Measurements from ENCODE around the gene RELL2.
A peak's percentile ranks its signal among the peaks of the same experiment; 100 is the strongest.

Gene RELL2

DNA sequence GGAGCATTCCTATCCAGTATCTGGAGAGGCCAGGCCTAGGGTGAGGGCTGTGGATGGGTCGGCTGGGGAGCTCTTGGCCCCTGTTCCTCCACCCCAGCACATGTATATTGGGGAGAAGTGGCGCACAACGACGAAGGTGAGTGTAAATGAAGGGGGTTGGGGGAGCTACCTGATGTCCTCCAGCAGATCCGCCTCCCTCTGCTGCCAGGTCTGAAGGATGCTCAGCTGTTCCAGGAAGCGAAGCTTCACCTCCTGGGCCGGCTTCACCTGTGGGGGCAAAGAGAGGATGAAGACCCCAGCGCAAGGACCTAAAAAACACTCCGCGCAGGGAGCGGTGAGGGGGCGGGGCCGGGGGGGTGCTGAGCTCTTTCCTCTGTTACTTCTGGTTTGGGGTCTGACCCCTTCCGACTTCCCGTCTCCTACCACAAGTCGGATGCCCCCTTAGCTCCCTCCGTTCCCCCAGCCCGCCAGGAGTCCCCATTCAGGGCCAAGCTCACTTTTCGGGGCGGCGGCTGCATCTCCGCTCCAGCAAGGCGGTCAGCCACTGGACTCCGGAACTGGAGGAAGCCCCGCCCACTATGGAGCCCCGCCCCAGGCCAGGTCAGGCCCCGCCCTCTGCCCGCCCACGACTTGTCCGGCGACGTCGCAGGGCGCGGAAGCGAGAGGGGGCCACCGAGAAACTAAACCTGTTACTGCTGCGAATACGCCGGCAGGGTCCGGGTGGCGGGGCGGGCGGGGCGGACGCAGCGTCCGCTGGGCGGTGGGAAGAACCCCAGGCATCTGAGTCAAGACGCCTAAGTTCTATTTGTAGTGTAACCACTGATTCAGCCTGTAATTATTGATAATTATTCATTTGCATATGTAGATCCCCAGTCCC is 14.3 kb downstream of the RELL2 start, which contains the start of gene FCHSD1:
Gene FCHSD1, minus strand, starts transcription at position 568 of the 877 bp plus-strand sequence. Its CDS starts 50 bp downstream, at position 518.
- peak; percentile 73 for DNase-seq

DNA sequence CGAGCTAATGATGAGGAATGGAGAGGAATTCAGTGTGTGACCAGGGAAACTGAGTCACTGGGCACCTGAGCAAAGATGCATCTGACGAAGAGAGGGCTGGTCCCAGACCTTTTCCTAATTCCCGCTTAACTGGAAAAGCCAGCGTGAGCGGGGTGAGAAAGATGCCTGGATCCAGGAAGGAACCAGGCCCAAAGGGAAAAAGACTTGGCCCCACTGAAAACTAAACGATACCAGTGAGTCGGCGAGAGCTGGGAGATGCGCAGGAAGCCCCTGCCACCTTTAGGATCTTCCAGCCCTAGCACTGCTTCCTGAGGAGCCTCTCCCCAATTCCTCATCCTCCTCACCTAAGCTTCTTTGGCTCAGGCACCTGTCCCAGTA is 14.9 kb downstream of the RELL2 start:
- no peak for DNase-seq

DNA sequence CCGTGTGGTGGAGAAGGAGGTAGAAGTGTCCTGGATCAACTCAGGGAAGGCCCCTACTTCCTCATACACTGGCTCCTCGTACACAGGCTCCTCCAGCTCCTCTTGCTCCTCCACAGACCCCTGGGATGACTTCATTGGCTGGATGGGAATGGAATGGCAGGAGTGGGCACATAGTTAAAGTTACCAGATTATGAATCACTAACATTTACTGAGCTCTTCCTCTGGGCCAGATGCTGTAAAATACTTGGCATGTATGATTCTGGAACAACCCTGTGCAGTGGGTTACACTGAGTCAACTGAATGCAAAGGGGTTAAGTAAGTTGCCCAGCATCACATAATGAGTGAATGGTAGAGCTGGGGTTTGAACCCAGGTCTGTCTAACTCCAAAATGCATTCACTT is 17.5 kb downstream of the RELL2 start:
- DNase-seq: peak; percentile 88

DNA sequence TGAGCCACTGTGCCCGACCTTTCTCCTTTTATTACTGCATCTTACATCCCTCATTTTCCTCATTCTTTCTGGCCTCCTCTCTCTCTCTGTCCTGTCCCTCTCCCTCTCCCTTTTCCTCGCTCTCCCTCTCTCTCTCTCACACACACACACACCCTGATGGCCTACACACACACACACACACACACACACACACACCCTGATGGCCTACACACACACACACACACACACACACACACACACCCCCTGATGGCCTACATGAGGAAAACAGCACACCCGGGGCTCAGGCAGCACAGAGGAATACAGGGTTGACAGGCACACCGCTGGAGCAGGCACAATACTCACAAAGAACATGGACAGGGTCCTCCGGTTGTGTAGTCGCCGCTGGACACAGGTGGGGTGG is 18.2 kb downstream of the RELL2 start:
- no peak for DNase-seq

DNA sequence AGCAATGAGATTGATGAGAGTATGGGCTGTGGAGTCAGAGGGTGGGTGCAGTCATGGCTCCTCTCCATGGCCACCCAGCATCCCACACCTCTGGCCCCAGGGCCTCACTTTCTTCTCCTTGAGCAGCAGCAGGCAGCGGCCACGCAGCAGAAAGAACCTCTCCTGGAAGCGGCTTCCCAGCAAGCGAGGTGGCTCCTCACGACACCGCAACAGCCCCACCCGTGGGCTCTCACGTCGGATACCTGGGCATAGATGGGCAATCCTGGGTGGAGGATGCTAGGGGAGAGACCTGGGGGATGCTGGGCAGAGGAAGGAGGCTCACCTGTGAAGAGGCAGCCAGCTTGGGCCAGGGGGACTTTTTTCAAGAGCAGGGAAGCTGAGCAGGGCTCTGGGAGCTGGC is 19.6 kb downstream of the RELL2 start:
- DNase-seq: no peak

DNA sequence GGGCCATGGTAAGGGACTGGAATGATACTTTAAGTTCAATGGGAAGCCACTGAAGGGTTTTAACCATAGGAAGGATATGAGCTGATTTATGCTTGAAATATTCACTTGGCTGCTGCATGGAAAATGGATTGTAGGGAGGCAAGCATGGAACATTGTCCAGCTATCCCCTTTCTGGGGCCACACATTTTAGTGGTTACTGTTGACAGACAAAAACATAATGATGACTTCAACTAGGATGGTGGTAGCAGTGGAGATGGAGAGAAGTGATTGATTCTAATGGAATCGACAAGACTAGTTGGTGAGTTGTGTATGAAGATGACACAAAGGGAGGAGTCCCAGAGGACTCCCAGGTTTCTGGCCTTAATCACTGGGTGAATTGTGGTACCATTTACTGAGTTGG is 20.6 kb downstream of the RELL2 start:
- peak; percentile 34 for DNase-seq

DNA sequence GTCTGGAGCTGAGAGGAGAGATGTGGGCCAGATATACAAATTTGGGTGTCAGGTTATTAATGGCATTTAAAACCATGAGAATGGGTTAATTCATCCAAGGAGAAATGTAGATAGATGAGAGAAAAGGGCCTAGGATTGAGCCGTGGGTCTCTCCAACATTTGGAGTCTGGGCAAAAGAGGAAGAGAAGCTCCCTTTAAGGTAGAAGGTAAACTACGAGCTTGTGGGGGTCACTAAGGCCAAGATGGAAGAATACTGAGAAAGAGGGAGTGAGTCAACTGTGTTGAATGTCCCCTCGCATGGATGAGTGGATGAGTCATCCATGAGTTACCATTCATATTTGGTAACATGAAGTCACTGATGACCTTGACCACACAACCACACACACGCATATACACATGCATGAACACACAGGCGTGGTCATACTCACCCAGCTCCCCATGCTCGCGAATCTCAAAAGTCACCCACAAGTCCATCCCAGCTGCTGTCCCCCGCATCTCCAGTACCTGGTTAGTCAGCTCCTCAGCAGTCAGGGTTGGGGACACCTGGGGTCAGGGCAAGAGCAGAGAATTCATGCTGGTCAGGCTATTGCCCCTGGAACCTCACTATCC is 21.2 kb downstream of the RELL2 start:
- DNase-seq: peak; percentile 90

DNA sequence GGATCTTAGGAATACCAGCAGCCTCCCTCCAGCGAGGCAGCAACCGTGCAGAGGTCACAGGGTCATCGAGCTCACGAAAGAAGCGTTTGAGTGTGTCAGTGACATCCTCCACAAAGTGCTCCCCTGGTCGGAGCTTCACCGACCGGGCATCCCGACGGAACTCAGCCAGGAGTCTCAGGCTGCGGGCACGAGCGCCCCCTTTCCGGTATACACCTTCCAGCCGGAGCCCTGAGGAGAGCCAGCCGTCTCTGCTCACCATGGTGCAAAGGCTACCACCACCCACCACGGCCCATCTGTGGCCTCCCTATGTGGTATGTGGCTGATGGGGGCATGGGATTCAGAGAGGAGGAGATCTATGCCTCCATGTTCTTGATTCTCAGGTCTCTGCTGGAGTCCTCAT is 25.2 kb downstream of the RELL2 start:
- DNase-seq: no peak

DNA sequence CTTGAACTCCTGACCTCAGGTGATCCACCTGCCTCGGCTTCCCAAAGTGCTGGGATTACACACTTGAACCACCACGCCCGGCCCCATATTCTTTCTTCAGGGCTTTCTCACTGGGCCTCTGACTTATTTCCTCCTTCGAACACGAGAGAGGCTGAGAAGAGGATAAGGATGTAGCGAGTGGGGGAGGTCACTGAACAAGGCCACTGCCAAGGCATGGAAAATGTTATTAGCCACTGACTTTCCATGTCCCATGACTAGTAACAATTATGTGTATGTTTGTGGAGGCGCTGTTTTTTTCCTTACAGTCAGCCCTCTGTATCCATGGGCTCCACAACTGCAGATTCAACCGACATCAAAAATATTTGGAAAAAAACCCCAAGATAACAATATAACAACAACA is 26.7 kb downstream of the RELL2 start:
- DNase-seq: no peak

DNA sequence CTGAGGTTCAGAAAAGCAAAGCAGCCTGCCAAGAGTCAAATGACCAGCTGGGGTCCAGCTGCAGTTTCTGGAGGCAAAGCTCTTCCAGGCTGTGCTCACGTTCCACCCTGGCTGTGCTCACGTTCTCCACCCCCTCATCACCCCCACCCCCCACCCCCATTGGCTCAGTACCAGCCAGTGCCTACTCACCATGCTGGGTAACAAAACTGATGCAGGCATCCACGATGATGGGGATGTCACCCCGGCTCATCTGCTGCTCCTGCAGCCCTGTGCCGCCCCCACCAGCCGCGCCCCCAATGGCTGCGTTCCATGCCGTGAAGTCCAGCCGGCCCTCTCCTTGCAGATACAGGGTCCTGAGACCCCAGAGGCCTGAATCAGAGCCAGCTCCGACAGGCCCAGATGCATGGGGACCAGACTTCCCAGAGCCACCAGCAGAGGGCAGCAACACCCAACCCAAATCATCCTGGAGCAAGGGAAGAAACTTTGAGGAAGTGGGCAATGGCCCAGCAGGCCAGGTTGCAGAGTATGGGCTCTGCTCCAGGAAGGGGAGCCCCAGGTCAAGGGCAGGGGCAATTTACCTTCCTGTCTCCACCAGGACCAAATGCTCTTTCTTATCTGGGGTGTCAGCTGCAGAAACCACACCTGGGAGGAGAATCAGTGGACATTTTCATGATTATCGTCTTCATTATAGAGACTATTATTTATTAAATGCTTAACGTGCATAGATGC is 28.1 kb downstream of the RELL2 start:
- DNase-seq: peak; percentile 65

DNA sequence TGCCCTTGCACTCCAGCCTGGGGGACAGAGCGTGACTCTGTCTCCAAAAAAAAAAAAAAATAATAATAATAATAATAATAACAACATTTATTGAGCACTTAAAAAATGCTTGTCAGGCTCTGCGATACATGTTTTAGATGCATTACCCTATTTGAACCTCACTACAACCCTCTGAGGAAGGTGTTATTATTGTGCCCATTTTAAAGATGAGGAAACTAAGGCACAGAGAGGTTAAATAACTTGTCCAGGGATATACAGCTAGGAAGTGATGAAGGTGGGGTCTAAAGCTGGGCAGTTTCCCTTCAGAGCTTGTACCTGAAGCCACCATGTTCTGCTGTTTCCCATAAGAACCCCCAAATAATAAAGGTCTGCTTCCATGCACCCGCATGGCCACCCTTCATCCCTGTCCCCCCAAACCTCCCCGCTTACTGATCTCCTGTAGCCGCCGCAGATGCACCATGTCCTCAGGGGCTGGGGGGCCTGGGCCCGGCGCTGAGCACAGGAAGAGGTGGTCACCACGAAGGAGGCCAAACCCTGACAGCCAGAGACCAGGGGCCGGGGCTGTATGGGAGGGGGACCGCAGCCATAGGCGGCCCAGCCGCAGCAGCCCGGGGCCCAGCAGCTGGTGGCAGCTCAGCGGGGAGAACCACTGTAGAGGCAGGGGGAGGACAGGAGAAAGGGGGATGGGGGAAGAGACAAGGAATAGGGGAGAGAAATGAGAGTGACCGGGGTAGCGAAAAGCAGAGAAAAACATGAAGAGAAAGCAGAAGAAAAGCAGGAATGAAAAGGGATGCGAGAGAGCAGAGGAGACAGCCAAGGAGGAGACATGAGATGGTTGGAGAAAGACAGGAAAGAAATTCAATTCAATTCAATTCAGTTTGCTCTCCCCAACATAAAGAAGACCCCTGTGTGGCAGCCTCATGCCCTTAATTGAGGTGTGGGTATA is 29.5 kb downstream of the RELL2 start:
- DNase-seq: no peak

DNA sequence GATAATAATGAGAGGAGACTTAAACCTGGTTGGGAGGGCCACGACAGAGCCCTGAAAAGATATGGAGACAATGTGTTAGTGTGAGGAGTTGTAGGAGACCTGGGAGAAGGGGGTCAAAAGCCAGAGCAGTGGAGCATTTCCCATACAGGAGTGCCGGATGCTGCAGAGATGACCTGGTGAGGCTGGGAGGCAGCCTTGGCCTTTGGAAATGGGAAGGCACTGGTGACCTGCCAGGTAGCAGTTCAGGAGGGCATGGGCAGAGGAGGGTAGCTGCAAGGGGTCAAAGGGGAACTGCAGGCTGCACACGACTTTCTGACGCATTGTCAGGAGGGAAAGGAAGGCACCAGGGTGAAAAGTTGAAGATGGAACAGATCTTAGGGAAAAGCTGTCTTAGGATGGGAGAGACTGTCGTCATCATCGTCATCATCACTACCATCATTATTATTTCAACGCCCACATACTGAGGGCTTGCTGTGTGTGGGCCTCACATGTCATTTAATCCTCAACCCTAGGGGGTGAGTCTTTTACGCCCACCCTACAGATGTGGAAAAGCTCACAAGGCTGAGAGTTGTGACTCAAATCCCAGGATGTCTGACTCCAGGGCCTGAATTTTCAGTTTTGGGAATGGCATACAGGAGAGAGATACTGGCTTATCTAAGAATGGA is 31.9 kb downstream of the RELL2 start:
- DNase-seq: peak; percentile 21

DNA sequence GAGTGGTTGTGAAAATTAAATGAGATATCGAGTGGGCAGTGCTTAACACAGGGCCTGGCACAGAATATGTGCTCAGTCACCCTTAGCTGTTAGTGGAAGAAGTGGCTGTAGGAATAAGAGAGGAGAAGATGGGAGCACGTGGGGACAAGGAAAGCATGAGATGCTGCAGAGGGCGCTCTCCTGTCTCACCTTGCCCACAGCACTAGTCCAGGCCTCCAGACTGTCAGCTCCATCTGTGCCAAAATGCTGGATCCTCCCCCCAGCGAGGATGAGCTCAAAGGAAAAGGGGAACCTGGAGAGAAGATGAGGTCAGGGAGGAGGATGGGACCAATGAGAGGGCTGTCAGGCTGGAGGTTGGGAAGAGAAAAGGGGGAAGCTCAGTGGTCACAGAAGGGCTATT is 32.7 kb downstream of the RELL2 start:
- DNase-seq: no peak

DNA sequence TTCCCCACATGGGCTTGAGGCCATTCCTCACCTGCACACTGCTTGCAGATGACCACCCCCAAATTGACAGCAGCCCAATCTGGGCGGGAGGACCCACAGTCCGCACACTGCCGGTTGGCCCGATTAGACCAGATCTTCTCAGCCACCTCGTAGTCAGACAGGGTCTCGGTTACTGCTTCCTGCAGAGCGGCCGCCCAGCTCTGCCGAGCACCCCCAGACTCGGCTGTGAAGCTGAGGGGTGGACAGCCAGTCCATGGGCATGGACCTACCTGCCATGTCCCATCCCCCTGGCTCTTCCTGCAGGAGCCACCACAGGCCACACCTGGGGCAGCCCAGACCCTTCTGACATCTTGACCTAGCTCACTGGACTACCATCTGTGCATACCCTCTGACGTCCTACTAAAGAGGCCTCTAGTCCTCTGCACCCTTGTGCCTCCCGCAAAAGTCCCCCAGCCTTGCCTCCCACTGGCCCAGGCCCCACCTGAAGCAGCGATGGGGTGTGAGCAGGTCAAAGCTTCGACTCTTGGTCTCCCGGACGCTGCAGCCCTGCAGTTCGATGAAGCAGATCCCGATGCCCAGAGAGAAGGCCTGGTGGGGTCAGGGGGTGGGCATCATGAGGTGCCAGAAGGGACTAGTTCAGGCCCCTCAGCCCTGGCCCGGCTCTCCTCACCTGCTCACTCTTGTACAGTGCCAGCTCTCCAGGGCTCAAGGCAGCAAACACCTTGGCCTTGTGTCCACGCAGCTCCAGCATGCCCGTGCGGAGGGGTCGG is 35.5 kb downstream of the RELL2 start:
- DNase-seq: no peak

DNA sequence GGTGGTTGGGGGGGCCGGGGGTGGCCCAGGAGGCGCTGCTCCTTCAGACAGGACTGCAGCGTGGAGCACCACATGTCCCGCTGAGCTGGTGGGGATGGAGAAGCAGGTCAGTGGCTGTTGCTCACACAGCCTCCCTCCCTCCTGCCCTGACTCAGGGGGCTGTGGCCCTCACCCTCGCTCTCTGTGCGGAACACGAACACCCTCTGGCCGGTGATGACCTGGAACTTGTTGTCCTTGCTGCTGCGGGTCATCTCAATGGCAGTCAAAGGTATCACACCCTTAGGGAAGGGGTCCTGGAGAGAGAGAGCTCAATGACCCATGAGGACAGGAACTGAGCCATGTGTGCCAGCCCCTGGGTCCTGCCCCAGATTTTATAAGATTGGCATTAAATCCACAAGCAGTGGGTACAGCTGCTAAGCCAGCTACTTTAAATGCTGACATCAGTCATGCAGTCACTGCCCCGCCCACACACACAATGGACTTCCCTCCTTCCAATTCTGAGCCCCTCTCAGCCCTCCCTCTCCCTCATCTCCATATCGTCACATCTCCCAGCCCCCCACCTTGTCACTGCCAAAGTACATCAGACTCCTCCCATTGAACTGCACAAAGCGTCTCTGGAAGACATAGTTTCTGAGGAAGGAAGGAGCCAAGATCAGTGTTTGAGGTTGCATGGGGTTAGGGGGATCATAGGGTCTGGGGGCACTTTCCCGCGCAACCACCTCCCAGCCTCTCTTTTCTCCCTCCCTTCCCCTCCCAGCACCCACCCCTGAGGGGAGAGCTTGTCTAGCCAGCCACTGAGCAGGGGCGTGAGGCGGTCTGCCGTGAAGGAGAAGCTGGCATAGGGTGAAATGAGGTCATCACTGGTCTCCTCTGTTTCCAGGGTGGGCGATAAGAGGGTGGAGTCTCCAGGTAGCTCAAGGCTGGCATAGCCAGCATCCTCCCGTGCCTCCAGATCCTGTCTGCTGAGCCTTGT is 36.3 kb downstream of the RELL2 start:
- DNase-seq: no peak

DNA sequence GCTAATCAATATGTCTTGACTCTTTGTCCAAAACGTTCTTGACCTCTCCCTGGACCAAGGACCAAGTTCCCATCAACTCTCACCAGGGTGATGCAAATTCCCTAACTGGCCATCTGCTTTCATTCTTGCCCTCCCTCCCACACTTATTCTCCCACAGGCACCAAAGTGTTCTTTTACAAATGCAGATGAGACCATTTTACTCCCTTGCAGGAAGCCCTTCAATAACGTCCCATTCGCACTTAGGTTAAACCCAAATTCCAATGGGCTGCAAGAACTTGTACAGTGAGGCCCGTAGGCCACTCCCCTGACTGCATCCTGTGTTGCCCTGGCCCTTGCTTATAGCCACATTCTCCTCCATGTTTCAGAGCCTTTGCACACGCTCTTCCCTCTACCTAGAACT is 38.0 kb downstream of the RELL2 start:
- DNase-seq: no peak

DNA sequence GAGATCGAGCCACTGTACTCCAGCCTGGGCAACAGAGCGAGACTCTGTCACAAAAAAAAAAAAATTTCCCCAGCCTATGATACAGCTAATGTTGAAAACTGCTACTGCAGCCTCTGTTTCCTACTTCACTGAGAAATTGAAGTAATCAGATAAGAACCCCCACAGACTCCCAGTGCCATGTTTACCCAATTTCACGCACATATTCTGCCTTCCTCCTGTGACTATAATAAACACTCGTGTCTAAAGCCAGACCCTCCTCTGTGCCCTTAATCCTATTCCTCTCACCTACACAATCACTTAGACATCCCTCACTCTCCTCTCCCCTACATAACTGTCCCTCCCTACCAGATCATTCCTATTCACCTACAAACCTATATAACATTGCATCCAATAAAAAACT is 38.9 kb downstream of the RELL2 start:
- no peak for DNase-seq

DNA sequence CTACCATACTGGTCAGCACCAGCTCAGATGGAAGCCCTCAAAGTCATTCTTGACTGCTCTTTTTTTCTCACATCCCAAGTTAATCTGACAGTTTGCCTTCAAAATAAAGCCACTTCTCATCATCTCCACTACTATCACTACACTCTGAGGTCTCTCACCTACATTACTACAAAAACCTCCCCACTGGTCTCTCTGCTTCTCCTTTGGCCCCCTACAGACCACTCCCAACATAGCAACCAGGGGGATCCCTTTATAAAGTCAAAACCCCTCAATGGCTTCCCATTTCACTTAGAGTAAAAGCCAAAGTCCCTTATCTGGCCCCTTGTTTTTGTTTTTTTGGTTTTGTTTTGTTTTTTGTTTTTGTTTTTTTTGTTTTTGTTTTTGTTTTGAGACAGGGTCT is 40.6 kb downstream of the RELL2 start:
- DNase-seq: no peak

DNA sequence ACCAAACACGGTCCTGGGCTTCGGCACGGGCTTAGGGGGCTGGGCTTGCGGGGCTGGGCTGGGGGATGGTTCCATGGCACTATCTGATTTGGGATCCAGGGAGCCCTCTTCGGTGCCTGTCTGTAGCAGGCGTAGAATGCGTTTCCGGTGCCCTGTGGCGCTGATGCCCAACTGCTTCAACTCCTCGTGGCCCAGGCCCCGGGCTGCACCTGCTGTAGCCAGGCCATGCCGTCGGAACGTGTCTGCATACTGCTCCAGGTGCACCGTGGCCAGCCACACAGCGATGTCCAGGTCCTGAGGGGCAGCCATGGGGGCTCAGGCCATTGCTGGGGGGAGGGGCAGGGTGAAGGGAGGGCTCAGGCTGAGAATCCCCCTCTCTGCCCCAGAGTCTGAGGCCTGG is 43.4 kb downstream of the RELL2 start:
- DNase-seq: no peak

DNA sequence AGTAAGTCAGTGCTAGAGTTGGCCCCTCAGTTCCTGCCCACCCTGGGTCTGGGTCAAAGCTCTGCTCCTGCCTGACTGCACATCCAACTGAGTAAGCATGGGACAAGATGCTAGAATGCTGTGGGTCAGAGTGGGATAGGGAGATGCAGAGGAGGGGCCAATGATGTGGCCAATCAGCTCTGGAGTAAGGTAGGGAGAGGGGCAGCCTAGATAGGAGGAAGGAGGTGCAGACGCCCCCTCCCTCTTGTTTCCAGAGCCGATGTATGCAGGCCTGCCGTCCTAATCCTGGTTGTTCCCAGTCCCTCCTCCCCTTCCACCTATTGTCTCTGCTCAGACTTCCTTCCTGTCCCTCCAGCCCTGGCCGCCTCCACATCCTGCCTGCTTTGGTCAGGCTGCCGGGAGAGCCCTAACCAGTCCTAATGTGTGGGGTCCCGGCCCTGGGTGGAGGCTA is 44.0 kb downstream of the RELL2 start:
- DNase-seq: peak; percentile 22
